WTC11 (cell line): ENCODE data around the gene GMIP. TPM values are rescaled to one million over a fixed set of nuclear protein-coding genes. Genes with fewer than 3 reads are reported as not detected.

Experiments
- ATAC-seq: fragments of 200-7000 bp; cut with Tn5 transposase; 2 replicates; pipeline ENCODE4 v1.10.0; 2021; ENCODE audit warnings: mild to moderate bottlenecking, moderate library complexity
- CTCF ChIA-PET: fragments of 300-600 bp; sonication (Branson Sonifier 250); formaldehyde crosslinking; loops from one replicate; lab custom pipeline; 2021; ENCODE audit warnings: antibody characterized with exemption; lab: Charles Lee
- POLR2A ChIA-PET: fragments of 350-600 bp; sonication (Branson Sonifier 250); formaldehyde crosslinking; loops from one replicate; lab custom pipeline; 2021; ENCODE audit warnings: antibody characterized with exemption; lab: Charles Lee
- DNase-seq: peaks from one replicate; pipeline ENCODE4 v3.0.0; 2021; ENCODE audit warnings: low spot score
- H3K27ac Mint-ChIP-seq: 2 replicates; pipeline ENCODE4 v1.8.0; 2021; ENCODE audit warnings: mixed read lengths
- H3K27me3 Mint-ChIP-seq: 2 replicates; pipeline ENCODE4 v1.8.0; 2021; ENCODE audit warnings: low read depth, mild to moderate bottlenecking, moderate library complexity, mixed read lengths
- H3K36me3 Mint-ChIP-seq: 2 replicates; pipeline ENCODE4 v1.8.0; 2021; ENCODE audit warnings: mixed read lengths
- H3K4me1 Mint-ChIP-seq: 2 replicates; pipeline ENCODE4 v1.8.0; 2022; ENCODE audit warnings: mixed read lengths
- H3K4me3 Mint-ChIP-seq: 2 replicates; pipeline ENCODE4 v1.8.0; 2021; ENCODE audit warnings: mild to moderate bottlenecking, moderate library complexity, mixed read lengths
- H3K9me3 Mint-ChIP-seq: 2 replicates; pipeline ENCODE4 v1.8.0; 2021; ENCODE audit warnings: mixed read lengths
- GRHL2 ChIP-seq: fragments of 250-450 bp; sonication (Bioruptor Pico); IDR thresholded peaks from 2 replicates; pipeline ENCODE4 v1.8.0; 2022; ENCODE audit warnings: mild to moderate bottlenecking, moderate library complexity; ENCODE audit not compliant: insufficient replicate concordance, severe bottlenecking
- IRF2 ChIP-seq: sonication (generic); formaldehyde crosslinking; IDR thresholded peaks from 2 replicates; pipeline ENCODE4 v1.8.0; 2022; ENCODE audit warnings: low read depth, missing genetic modification reagents, borderline replicate concordance
- SMAD4 ChIP-seq: sonication (generic); formaldehyde crosslinking; IDR thresholded peaks from 2 replicates; pipeline ENCODE4 v1.8.0; 2022; ENCODE audit warnings: mild to moderate bottlenecking, missing genetic modification reagents
- SOX15 ChIP-seq: fragments of 250-450 bp; sonication (Bioruptor Pico); IDR thresholded peaks from 2 replicates; pipeline ENCODE4 v1.9.0; 2021; ENCODE audit warnings: mild to moderate bottlenecking
- TCF7 ChIP-seq: sonication (generic); formaldehyde crosslinking; IDR thresholded peaks from 2 replicates; pipeline ENCODE4 v1.8.0; 2022; ENCODE audit warnings: mild to moderate bottlenecking, low read depth, missing genetic modification reagents, moderate library complexity
- TEAD1 ChIP-seq: sonication (generic); formaldehyde crosslinking; IDR thresholded peaks from 2 replicates; pipeline ENCODE4 v1.8.0; 2022; ENCODE audit warnings: mild to moderate bottlenecking, missing genetic modification reagents
- ZBTB21 ChIP-seq: sonication (generic); formaldehyde crosslinking; IDR thresholded peaks from 2 replicates; pipeline ENCODE4 v1.8.1; 2023; ENCODE audit warnings: mild to moderate bottlenecking, missing genetic modification reagents, borderline replicate concordance
- total RNA-seq: library from RNA; stranded (reverse); gene quantifications from 3 replicates; pipeline ENCODE4 v1.2.3, GENCODE V29; 2021
- TF ChIP-seq, protein P1 (sequence below): sonication (generic); formaldehyde crosslinking; IDR thresholded peaks from 2 replicates; pipeline ENCODE4 v1.8.1; 2023; ENCODE audit warnings: mild to moderate bottlenecking, missing genetic modification reagents, moderate library complexity
- TF ChIP-seq, protein P2 (sequence below): fragments of 250-450 bp; sonication (Bioruptor Pico); IDR thresholded peaks from 2 replicates; pipeline ENCODE4 v1.9.0; 2021; ENCODE audit warnings: mild to moderate bottlenecking, borderline replicate concordance
- TF ChIP-seq, protein P3 (sequence below): fragments of 250-450 bp; sonication (Bioruptor Pico); IDR thresholded peaks from 2 replicates; pipeline ENCODE4 v1.8.0; 2021; ENCODE audit warnings: mild to moderate bottlenecking
- TF ChIP-seq, protein P4 (sequence below): fragments of 250-450 bp; sonication (Bioruptor Pico); IDR thresholded peaks from 2 replicates; pipeline ENCODE4 v1.9.0; 2021; ENCODE audit warnings: moderate library complexity, mild to moderate bottlenecking, inconsistent platforms, borderline replicate concordance
- TF ChIP-seq, protein P5 (sequence below): sonication (generic); formaldehyde crosslinking; IDR thresholded peaks from 2 replicates; pipeline ENCODE4 v1.8.1; 2023; ENCODE audit warnings: mild to moderate bottlenecking, missing genetic modification reagents, moderate library complexity
- TF ChIP-seq, protein P6 (sequence below): sonication (generic); formaldehyde crosslinking; IDR thresholded peaks from 2 replicates; pipeline ENCODE4 v1.8.1; 2023; ENCODE audit warnings: mild to moderate bottlenecking, missing genetic modification reagents, borderline replicate concordance

Gene GMIP
- total RNA-seq, 1 experiment from 2014 or later: 23.0 TPM

DNA sequence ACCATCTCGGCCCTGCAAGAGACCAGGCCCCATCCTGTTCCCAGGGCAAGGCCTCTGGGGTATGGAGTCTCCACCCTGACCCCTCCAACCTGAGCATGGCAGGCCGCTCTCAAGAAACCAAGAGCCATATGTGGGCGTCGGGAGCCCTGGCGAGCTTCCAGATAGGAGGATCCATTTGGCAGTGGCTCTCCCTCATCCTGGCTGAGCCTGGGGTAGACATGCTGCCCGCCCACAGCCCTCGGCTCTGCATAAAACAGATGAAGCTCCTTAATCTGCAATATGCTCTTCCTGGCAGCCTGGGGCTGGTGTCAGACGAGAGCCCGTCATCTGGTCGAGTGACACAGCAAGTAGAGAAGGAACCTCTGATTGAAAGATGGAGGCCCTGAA, 13.9 kb upstream of the GMIP start:
- DNase-seq (no peak), ATAC-seq (no peak)
- TF ChIP-seq, protein P1, sequence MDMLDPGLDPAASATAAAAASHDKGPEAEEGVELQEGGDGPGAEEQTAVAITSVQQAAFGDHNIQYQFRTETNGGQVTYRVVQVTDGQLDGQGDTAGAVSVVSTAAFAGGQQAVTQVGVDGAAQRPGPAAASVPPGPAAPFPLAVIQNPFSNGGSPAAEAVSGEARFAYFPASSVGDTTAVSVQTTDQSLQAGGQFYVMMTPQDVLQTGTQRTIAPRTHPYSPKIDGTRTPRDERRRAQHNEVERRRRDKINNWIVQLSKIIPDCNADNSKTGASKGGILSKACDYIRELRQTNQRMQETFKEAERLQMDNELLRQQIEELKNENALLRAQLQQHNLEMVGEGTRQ (CRISPR knock-in tag): no peak
- TF ChIP-seq, protein P2, sequence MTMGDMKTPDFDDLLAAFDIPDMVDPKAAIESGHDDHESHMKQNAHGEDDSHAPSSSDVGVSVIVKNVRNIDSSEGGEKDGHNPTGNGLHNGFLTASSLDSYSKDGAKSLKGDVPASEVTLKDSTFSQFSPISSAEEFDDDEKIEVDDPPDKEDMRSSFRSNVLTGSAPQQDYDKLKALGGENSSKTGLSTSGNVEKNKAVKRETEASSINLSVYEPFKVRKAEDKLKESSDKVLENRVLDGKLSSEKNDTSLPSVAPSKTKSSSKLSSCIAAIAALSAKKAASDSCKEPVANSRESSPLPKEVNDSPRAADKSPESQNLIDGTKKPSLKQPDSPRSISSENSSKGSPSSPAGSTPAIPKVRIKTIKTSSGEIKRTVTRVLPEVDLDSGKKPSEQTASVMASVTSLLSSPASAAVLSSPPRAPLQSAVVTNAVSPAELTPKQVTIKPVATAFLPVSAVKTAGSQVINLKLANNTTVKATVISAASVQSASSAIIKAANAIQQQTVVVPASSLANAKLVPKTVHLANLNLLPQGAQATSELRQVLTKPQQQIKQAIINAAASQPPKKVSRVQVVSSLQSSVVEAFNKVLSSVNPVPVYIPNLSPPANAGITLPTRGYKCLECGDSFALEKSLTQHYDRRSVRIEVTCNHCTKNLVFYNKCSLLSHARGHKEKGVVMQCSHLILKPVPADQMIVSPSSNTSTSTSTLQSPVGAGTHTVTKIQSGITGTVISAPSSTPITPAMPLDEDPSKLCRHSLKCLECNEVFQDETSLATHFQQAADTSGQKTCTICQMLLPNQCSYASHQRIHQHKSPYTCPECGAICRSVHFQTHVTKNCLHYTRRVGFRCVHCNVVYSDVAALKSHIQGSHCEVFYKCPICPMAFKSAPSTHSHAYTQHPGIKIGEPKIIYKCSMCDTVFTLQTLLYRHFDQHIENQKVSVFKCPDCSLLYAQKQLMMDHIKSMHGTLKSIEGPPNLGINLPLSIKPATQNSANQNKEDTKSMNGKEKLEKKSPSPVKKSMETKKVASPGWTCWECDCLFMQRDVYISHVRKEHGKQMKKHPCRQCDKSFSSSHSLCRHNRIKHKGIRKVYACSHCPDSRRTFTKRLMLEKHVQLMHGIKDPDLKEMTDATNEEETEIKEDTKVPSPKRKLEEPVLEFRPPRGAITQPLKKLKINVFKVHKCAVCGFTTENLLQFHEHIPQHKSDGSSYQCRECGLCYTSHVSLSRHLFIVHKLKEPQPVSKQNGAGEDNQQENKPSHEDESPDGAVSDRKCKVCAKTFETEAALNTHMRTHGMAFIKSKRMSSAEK: no peak
- TF ChIP-seq TEAD1 (CRISPR knock-in tag): no peak
- TF ChIP-seq SMAD4: no peak
- no peak for TF ChIP-seq SOX15 (CRISPR knock-in tag)
- TF ChIP-seq, protein P3, sequence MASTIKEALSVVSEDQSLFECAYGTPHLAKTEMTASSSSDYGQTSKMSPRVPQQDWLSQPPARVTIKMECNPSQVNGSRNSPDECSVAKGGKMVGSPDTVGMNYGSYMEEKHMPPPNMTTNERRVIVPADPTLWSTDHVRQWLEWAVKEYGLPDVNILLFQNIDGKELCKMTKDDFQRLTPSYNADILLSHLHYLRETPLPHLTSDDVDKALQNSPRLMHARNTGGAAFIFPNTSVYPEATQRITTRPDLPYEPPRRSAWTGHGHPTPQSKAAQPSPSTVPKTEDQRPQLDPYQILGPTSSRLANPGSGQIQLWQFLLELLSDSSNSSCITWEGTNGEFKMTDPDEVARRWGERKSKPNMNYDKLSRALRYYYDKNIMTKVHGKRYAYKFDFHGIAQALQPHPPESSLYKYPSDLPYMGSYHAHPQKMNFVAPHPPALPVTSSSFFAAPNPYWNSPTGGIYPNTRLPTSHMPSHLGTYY (CRISPR knock-in tag): no peak
- Mint-ChIP-seq H3K27me3 (no peaks in the 10 kb centered on the region), H3K9me3 (no peaks in the 10 kb centered on the region), H3K4me1 (peaks cover 12% of the 10 kb centered on the region), H3K36me3 (peaks cover 67% of the 10 kb centered on the region), H3K27ac (no peak overlapping the region), H3K4me3 (no peak overlapping the region)
- POLR2A ChIA-PET: no interaction called here
- CTCF ChIA-PET: interaction anchor here (2.4 kb wide), 1 partner anchor 14 kb away, joined by 9 read pairs; the partner anchor contains the start of gene GMIP

DNA sequence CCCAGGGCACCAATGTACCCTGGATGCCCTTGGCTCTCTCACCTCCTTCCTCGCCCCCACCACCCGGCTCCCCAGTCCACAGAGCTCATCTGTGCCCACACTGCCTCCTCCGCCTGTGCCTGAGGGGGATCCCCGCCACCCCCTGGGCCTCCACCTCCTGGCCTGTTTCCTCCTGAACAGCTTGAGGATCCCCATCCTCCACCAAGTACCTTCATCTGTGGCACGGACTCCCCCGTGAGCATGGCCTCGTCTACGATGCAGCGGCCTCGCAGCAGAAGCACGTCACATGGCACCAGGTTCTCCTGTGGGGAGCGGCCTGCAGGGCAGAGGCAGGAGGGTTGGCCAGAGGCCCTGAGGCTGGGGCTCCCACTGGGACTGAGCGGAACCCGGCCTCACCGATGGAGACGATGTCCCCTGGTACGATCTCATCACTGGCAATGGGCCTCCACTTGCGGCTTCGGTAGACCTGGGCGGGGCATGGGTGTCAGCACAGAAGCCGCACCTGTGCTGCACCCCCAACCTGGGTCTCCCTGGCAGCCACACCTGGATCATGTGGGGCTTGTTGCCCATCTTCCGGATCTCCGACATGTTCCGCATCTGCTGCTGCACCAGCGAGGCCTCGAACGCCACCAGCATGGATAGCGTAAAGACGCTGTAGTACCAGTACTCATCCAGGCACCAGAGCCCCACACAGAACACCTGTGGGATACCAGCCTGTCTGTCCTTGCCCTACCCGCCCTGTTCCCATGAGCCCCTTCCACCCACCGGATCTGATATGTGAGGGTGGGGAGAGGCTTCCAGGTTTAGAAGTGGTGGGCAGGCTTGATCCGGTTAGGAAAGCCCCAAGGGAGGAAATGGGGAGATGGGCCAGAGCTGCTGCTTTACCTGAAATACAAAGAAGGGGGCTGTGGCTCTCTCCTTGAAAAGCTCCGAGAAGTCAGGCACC, 13.3 kb upstream of the GMIP start:
- POLR2A ChIA-PET: no interaction called here
- Mint-ChIP-seq H3K9me3 (no peaks in the 10 kb centered on the region), H3K27me3 (no peaks in the 10 kb centered on the region), H3K4me3 (no peak overlapping the region), H3K27ac (no peak overlapping the region), H3K36me3 (peaks cover 73% of the 10 kb centered on the region), H3K4me1 (peaks cover 6% of the 10 kb centered on the region)
- TF ChIP-seq, protein P4, sequence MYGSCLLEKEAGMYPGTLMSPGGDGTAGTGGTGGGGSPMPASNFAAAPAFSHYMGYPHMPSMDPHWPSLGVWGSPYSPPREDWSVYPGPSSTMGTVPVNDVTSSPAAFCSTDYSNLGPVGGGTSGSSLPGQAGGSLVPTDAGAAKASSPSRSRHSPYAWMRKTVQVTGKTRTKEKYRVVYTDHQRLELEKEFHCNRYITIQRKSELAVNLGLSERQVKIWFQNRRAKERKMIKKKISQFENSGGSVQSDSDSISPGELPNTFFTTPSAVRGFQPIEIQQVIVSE: no peak
- TF ChIP-seq ZBTB21 (CRISPR knock-in tag) (no peak), IRF2 (CRISPR knock-in tag) (no peak)
- CTCF ChIA-PET: interaction anchor here (1.0 to 2.4 kb wide), 2 partner anchors 13 kb away, joined by 5 to 9 read pairs; partner anchors contain the start of gene GMIP
- ATAC-seq: no peak
- DNase-seq: no peak

DNA sequence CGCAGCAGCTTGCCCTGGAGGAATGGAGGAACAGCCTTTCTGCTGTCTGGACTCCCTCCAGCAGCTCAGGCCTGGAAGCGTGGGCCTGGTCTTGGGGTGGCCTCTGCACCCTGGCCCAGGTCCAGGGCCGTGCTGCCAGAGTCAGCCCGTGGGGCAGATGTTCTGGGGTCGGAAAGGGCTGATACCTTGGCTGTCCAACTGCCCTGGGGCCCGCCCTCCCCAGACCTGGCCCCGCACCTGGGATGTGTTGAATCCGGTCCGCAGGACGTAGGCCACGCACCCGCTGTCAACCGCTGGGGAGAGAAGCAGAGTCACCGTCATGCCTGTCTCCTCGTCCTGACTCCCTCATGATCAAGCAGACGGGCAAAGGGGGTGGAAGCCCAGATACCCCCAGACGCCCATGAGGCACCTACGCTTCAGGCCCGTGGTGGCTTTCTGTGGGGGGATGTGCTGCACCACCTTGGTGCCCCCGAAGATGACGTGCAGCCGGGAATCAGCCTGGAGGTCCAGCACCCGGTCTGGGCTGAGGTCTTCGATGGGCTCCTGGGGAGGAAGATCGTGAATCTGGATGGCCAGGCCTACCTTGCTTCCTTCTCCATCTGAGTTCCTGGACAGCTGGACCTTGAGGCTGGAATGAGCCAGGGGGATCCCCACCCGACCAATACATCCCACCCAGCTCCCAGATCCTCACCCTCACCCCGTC, 12.3 kb upstream of the GMIP start:
- ChIA-PET POLR2A (no interaction called here), CTCF (interaction anchor here (1.0 kb wide), 1 partner anchor 12 kb away, joined by 5 read pairs; the partner anchor contains the start of gene GMIP)
- Mint-ChIP-seq H3K27me3 (no peaks in the 10 kb centered on the region), H3K36me3 (peaks cover 76% of the 10 kb centered on the region), H3K4me1 (no peaks in the 10 kb centered on the region), H3K27ac (no peak overlapping the region), H3K4me3 (no peak overlapping the region), H3K9me3 (no peaks in the 10 kb centered on the region)
- no peak for ATAC-seq
- DNase-seq: no peak
- TF ChIP-seq, protein P5, sequence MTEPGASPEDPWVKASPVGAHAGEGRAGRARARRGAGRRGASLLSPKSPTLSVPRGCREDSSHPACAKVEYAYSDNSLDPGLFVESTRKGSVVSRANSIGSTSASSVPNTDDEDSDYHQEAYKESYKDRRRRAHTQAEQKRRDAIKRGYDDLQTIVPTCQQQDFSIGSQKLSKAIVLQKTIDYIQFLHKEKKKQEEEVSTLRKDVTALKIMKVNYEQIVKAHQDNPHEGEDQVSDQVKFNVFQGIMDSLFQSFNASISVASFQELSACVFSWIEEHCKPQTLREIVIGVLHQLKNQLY: no peak
- TF ChIP-seq, protein P3 (CRISPR knock-in tag): no peak
- TF ChIP-seq, protein P6, sequence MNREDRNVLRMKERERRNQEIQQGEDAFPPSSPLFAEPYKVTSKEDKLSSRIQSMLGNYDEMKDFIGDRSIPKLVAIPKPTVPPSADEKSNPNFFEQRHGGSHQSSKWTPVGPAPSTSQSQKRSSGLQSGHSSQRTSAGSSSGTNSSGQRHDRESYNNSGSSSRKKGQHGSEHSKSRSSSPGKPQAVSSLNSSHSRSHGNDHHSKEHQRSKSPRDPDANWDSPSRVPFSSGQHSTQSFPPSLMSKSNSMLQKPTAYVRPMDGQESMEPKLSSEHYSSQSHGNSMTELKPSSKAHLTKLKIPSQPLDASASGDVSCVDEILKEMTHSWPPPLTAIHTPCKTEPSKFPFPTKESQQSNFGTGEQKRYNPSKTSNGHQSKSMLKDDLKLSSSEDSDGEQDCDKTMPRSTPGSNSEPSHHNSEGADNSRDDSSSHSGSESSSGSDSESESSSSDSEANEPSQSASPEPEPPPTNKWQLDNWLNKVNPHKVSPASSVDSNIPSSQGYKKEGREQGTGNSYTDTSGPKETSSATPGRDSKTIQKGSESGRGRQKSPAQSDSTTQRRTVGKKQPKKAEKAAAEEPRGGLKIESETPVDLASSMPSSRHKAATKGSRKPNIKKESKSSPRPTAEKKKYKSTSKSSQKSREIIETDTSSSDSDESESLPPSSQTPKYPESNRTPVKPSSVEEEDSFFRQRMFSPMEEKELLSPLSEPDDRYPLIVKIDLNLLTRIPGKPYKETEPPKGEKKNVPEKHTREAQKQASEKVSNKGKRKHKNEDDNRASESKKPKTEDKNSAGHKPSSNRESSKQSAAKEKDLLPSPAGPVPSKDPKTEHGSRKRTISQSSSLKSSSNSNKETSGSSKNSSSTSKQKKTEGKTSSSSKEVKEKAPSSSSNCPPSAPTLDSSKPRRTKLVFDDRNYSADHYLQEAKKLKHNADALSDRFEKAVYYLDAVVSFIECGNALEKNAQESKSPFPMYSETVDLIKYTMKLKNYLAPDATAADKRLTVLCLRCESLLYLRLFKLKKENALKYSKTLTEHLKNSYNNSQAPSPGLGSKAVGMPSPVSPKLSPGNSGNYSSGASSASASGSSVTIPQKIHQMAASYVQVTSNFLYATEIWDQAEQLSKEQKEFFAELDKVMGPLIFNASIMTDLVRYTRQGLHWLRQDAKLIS: no peak
- TF ChIP-seq, protein P4: no peak
- TF ChIP-seq GRHL2 (CRISPR knock-in tag) (no peak), TCF7 (CRISPR knock-in tag) (no peak)
